Fibroblast of lung (primary cell): Measurements from ENCODE around the gene SGK1. TPM values are rescaled to one million over a fixed set of nuclear protein-coding genes. Genes with fewer than 3 reads are reported as not detected.
"Not testable (repeated sequence)": the region's sequence is repeated elsewhere in the genome, so short reads cannot be mapped to it uniquely, and the experiment has no call there.

Source experiments
- DNase-seq, 2 donors: peaks; one replicate each; pipeline versions ENCODE4 v3.0.0 to v3.0.0-alpha.2; 2010; ENCODE audit warnings: low read depth in 2 of 2
- H2AFZ ChIP-seq: 2 replicates; pipeline ENCODE4 v1.5.1; 2012; ENCODE audit warnings: low read length, control low read depth, inconsistent platforms
- H3K27ac ChIP-seq: 2 replicates; pipeline ENCODE4 v1.5.1; 2011; ENCODE audit warnings: low read length, control low read depth; ENCODE audit not compliant: insufficient read depth
- H3K27me3 ChIP-seq: 2 replicates; pipeline ENCODE4 v1.5.1; 2011; ENCODE audit warnings: mild to moderate bottlenecking, low read length; ENCODE audit not compliant: control insufficient read depth, insufficient read depth
- H3K36me3 ChIP-seq: 2 replicates; pipeline ENCODE4 v1.5.1; 2011; ENCODE audit warnings: low read length; ENCODE audit not compliant: control insufficient read depth, insufficient read depth
- H3K4me1 ChIP-seq: 2 replicates; pipeline ENCODE4 v1.5.1; 2011; ENCODE audit warnings: low read length; ENCODE audit not compliant: control insufficient read depth, insufficient read depth; ENCODE audit errors: extremely low read depth
- H3K4me2 ChIP-seq: 2 replicates; pipeline ENCODE4 v1.5.1; 2011; ENCODE audit warnings: low read length, control low read depth; ENCODE audit not compliant: insufficient read depth; ENCODE audit errors: extremely low read depth
- H3K4me3 ChIP-seq, 4 experiments: fragments of 200-600 bp in 1 of 4; sonication (generic) in 1 of 4; replicated peaks in 1 of 4; 2 replicates each; pipeline ENCODE4 v1.5.1; 2011 to 2016; ENCODE audit warnings: low read length in 4 of 4, low read depth in 3 of 4, mild to moderate bottlenecking in 3 of 4, control low read depth in 2 of 4, inconsistent platforms in 1 of 4, mixed read lengths in 1 of 4; ENCODE audit not compliant: insufficient read depth in 1 of 4; ENCODE audit errors: control extremely low read depth in 1 of 4
- H3K79me2 ChIP-seq: 2 replicates; pipeline ENCODE4 v1.5.1; 2012; ENCODE audit warnings: mild to moderate bottlenecking, low read length, inconsistent platforms; ENCODE audit not compliant: control insufficient read depth, insufficient read depth
- H3K9ac ChIP-seq: 2 replicates; pipeline ENCODE4 v1.5.1; 2011; ENCODE audit warnings: mild to moderate bottlenecking, low read length, control low read depth; ENCODE audit not compliant: insufficient read depth
- H3K9me3 ChIP-seq: 2 replicates; pipeline ENCODE4 v1.5.1; 2012; ENCODE audit warnings: low read depth, low read length; ENCODE audit not compliant: control insufficient read depth, insufficient read depth
- H4K20me1 ChIP-seq: 2 replicates; pipeline ENCODE4 v1.5.1; 2011; ENCODE audit warnings: low read length; ENCODE audit not compliant: control insufficient read depth, insufficient read depth; ENCODE audit errors: extremely low read depth
- EZH2 ChIP-seq: IDR thresholded peaks from 2 replicates; pipeline ENCODE4 v1.5.1; 2012; ENCODE audit warnings: low read length, control low read depth, mild to moderate bottlenecking; ENCODE audit errors: missing control alignments
- polyA plus RNA-seq, 2 donors: library from polyadenylated mRNA; depleted of rRNA in 1 of 2; stranded (reverse) in 1 of 2; unstranded in 1 of 2; fragments of >200 nt; gene quantifications; 2 replicates each; pipeline ENCODE4 v1.2.1, GENCODE V29; 2011 to 2012; ENCODE audit warnings: missing spikeins in 1 of 2
- total RNA-seq: library from RNA; depleted of rRNA; stranded (reverse); fragments of >200 nt; gene quantifications from 2 replicates; pipeline ENCODE4 v1.2.1, GENCODE V29; 2014
- TF ChIP-seq, protein P1 (sequence below), 2 donors: IDR thresholded peaks in 1 of 2; conservative IDR thresholded peaks in 1 of 2; 1 replicate in 1 of 2; 2 replicates in 1 of 2; pipeline ENCODE4 v1.5.1; 2011 to 2012; ENCODE audit warnings: low read length in 2 of 2, control low read depth in 1 of 2, inconsistent platforms in 1 of 2, low read depth in 1 of 2, mild to moderate bottlenecking in 1 of 2

Gene SGK1
- total and polyA plus RNA-seq, 2 donors (not counting 1 experiment from before 2014, with no cell fraction given) = 132 to 154 TPM

DNA sequence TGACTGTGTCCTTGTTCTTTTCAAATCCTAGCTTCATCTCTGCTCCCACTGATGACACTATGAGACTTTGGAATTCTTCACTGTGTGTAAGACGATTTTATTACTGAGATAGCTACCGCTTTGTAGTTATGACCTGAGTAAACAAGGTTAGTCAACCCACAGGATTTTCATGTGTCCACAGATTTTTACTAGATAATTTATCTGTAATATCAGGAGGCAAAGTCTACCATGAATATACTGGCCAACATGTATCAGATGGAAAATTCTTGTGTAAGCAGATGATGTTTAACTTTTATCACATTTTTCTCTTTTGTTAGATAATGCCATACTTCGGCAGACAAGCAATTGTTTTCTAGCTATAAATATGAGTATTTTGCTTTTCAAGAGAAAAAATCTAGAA, 119.8 kb downstream of the SGK1 start:
- H3K9ac ChIP-seq = no peak overlapping the region
- H3K4me3 ChIP-seq = no peak overlapping the region
- H3K27me3 ChIP-seq = no peaks in the 10 kb centered on the region
- TF ChIP-seq, protein P1, sequence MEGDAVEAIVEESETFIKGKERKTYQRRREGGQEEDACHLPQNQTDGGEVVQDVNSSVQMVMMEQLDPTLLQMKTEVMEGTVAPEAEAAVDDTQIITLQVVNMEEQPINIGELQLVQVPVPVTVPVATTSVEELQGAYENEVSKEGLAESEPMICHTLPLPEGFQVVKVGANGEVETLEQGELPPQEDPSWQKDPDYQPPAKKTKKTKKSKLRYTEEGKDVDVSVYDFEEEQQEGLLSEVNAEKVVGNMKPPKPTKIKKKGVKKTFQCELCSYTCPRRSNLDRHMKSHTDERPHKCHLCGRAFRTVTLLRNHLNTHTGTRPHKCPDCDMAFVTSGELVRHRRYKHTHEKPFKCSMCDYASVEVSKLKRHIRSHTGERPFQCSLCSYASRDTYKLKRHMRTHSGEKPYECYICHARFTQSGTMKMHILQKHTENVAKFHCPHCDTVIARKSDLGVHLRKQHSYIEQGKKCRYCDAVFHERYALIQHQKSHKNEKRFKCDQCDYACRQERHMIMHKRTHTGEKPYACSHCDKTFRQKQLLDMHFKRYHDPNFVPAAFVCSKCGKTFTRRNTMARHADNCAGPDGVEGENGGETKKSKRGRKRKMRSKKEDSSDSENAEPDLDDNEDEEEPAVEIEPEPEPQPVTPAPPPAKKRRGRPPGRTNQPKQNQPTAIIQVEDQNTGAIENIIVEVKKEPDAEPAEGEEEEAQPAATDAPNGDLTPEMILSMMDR (conservative IDR thresholded peaks at IDR 0.05 in 1 of 2, IDR thresholded peaks at IDR 0.05 in 1 of 2; ENCODE audit: low read depth in 1 of 2, low read length in 2 of 2) = no peak
- no peak for TF ChIP-seq EZH2
- H3K36me3 ChIP-seq = no peaks in the 10 kb centered on the region
- H3K4me1 ChIP-seq = no peaks in the 10 kb centered on the region
- H3K27ac ChIP-seq = no peak overlapping the region
- no peak overlapping the region for H2AFZ ChIP-seq
- H4K20me1 ChIP-seq = no peaks in the 10 kb centered on the region
- H3K4me2 ChIP-seq = no peak overlapping the region
- DNase-seq = peak in 1 of 2 donors; percentile 31
- no peaks in the 10 kb centered on the region for H3K9me3 ChIP-seq
- H3K79me2 ChIP-seq = no peaks in the 10 kb centered on the region

DNA sequence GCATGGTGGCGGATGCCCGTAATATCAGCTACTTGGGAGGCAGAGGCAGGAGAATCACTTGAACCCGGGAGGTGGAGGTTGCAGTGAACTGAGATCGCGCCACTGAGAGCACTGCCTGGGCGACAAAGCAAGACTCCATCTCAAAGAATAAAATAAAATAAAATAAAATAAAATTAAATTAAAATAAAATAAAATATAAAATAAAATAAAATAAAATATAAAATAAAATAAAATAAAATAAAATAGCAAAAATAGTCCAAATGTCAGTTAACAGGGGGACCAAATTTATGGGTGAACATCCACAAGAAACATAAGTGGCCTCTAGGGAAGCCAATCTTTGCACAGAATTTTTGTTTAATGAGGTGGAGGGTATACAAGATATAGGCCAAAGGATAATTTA, 120.2 kb downstream of the SGK1 start:
- not testable (repeated sequence) for H3K27ac ChIP-seq, H3K36me3 ChIP-seq, H3K27me3 ChIP-seq, H3K9me3 ChIP-seq, H3K4me1 ChIP-seq, H3K4me3 ChIP-seq, H2AFZ ChIP-seq, H3K9ac ChIP-seq, H3K79me2 ChIP-seq, H3K4me2 ChIP-seq, DNase-seq, H4K20me1 ChIP-seq

DNA sequence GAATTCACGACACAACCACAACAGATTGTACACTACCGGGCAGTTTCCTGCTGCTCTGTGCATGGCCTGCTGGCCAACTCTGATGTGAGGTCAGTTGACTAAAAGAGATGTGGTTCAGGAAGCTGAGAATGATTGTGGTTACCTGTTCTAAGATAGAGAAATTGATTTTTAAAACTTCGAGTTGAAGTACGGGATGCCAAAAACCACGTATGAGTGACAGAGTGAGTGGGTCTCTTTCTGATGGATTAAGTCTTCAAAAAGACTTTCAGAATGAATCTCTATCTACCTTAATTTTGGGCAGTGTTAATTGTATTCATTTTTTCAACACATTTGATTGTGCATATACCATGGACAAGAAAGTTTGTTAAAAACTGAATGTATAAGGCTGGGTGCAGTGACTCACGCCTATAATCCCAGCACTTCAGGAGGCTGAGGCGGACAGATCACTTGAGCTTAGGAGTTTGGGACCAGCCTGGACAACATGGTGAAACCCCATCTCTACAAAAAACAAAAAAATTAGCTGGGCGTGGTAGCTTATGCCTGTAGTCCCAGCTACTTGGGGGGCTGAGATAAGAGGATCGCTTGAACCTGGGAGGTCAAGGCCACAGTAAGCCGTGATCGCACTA, 121.2 kb downstream of the SGK1 start:
- Histone ChIP-seq H3K27me3 (no peaks in the 10 kb centered on the region), H3K4me3 (no peak overlapping the region), H3K27ac (no peak overlapping the region), H3K9ac (no peak overlapping the region), H3K36me3 (no peaks in the 10 kb centered on the region), H4K20me1 (no peaks in the 10 kb centered on the region), H3K9me3 (no peaks in the 10 kb centered on the region), H2AFZ (no peak overlapping the region), H3K4me1 (no peaks in the 10 kb centered on the region), H3K79me2 (no peaks in the 10 kb centered on the region), H3K4me2 (no peak overlapping the region)
- TF ChIP-seq, protein P1 (conservative IDR thresholded peaks at IDR 0.05 in 1 of 2, IDR thresholded peaks at IDR 0.05 in 1 of 2; ENCODE audit: low read depth in 1 of 2, low read length in 2 of 2) = no peak
- TF ChIP-seq EZH2 = no peak
- peak in 1 of 2 donors; percentile 66 for DNase-seq
